NB4 (cell line): ENCODE results near the gene PIF1.

Source experiments
- DNase-seq: peaks from one replicate; pipeline ENCODE4 v3.0.0; 2010; ENCODE audit warnings: low read depth
- H3K4me3 ChIP-seq: one replicate; pipeline ENCODE4 v1.5.1; 2011; ENCODE audit warnings: mild to moderate bottlenecking, low read depth, low read length, moderate library complexity
- CTCF ChIP-seq: IDR thresholded peaks from one replicate; pipeline ENCODE4 v1.5.1; 2012; ENCODE audit warnings: low read depth, low read length
- MAX ChIP-seq: IDR thresholded peaks from 2 replicates; pipeline ENCODE4 v1.6.1; 2011; ENCODE audit warnings: low read depth, low read length
- MYC ChIP-seq: IDR thresholded peaks from 2 replicates; pipeline ENCODE4 v1.6.1; 2011; ENCODE audit warnings: low read depth, low read length
- POLR2A ChIP-seq: IDR thresholded peaks from 2 replicates; pipeline ENCODE4 v1.6.1; 2011; ENCODE audit warnings: mild to moderate bottlenecking; ENCODE audit not compliant: insufficient read length; ENCODE audit errors: extremely low read depth

The PIF1 gene

GRCh38 chr15:64825431-64826294 is at the start of gene PIF1:
Gene PIF1 (minus strand): TSS chr15:64825647. CDS start chr15:64824335, 1,312 bp downstream.
- H3K4me3 ChIP-seq, result peak within 1 kb of the TSS; percentile 85
- peak; percentile 99 for DNase-seq
- TF ChIP-seq MAX (peak; percentile 80), CTCF (no peak), POLR2A (peak; percentile 79), MYC (peak; percentile 86)

- no peak for DNase-seq
- no peak overlapping the region for H3K4me3 ChIP-seq
- no peak for TF ChIP-seq MYC
- no peak for TF ChIP-seq POLR2A
- TF ChIP-seq MAX, result no peak
- TF ChIP-seq CTCF, result no peak
Observed at GRCh38 chr15:64870353-64870752, 44.9 kb upstream of the PIF1 start.

- no peak overlapping the region for H3K4me3 ChIP-seq
- DNase-seq, result no peak
- no peak for TF ChIP-seq MAX
- TF ChIP-seq CTCF, result no peak
- TF ChIP-seq POLR2A, result no peak
- no peak for TF ChIP-seq MYC
Observed at GRCh38 chr15:64869501-64869900, 44.1 kb upstream of the PIF1 start.

- no peak for DNase-seq
- H3K4me3 ChIP-seq, result no peak overlapping the region
- no peak for TF ChIP-seq POLR2A
- TF ChIP-seq CTCF, result no peak
- no peak for TF ChIP-seq MAX
- no peak for TF ChIP-seq MYC
Observed at GRCh38 chr15:64865998-64866520, 40.6 kb upstream of the PIF1 start.

- no peak overlapping the region for H3K4me3 ChIP-seq
- TF ChIP-seq MYC, result no peak
- TF ChIP-seq POLR2A, result no peak
- TF ChIP-seq MAX, result no peak
- no peak for TF ChIP-seq CTCF
- no peak for DNase-seq
Observed at GRCh38 chr15:64865126-64865997, 39.9 kb upstream of the PIF1 start.
